Fibroblast of the conjunctiva (primary cell): ENCODE results near the gene FBLN1.
"Not testable (repeated sequence)": the region's sequence is repeated elsewhere in the genome, so short reads cannot be mapped to it uniquely, and the experiment has no call there.

ENCODE experiments used
- DNase-seq: peaks from one replicate; pipeline ENCODE4 v3.0.0-alpha.2; 2010; ENCODE audit warnings: low read depth

The FBLN1 gene, protein sequence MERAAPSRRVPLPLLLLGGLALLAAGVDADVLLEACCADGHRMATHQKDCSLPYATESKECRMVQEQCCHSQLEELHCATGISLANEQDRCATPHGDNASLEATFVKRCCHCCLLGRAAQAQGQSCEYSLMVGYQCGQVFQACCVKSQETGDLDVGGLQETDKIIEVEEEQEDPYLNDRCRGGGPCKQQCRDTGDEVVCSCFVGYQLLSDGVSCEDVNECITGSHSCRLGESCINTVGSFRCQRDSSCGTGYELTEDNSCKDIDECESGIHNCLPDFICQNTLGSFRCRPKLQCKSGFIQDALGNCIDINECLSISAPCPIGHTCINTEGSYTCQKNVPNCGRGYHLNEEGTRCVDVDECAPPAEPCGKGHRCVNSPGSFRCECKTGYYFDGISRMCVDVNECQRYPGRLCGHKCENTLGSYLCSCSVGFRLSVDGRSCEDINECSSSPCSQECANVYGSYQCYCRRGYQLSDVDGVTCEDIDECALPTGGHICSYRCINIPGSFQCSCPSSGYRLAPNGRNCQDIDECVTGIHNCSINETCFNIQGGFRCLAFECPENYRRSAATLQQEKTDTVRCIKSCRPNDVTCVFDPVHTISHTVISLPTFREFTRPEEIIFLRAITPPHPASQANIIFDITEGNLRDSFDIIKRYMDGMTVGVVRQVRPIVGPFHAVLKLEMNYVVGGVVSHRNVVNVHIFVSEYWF

GRCh38 chr22:45502215-45503049 lies at the start of gene FBLN1:
TSS of gene FBLN1 (plus strand) at chr22:45502883. CDS start at chr22:45502986, 103 bp downstream.
- DNase-seq: no peak

DNA sequence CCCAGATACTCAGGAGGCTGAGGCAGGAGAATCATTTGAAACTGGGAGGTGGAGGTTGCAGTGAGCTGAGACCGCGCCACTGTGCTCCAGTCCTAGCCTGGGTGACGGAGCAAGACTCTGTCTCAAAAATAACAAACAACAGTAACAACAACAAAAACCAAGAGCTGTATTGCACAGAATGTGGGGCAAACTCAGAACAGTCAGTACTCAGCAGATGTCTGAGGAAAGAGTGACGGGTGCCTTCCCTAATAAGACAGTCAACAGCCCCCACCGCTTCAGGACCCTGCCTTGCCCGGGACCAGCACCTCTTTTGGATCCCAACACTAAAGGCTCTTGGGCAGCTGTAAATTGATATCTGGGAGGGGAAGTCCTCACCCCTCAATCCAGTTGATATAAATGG lies 48.9 kb upstream of the FBLN1 start:
- no peak for DNase-seq

GRCh38 chr22:45454275-45454674 lies 48.4 kb upstream of the FBLN1 start:
- DNase-seq: peak; percentile 91

DNA sequence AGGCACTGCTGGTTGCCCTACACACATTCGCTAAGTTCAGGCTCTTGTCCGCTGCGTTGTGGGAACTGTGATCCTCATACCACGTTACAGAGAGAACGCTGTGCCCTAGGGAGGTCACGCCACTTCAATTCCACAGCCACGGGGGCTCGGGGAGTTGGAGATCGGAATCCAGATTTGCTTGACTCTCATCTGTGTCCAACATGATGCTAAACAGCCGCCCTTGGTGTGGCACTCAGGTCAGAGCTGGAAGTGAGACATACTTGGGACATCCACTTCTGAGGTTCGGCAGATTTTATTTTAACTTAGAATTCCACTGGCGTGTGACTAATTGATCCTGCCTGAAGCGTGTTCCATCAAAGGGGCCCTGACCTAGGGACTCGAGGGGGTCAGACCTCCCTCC lies 47.5 kb upstream of the FBLN1 start:
- no peak for DNase-seq

GRCh38 chr22:45455621-45456020 lies 47.1 kb upstream of the FBLN1 start:
- DNase-seq: no peak

GRCh38 chr22:45456811-45457210 lies 45.9 kb upstream of the FBLN1 start:
- no peak for DNase-seq

DNA sequence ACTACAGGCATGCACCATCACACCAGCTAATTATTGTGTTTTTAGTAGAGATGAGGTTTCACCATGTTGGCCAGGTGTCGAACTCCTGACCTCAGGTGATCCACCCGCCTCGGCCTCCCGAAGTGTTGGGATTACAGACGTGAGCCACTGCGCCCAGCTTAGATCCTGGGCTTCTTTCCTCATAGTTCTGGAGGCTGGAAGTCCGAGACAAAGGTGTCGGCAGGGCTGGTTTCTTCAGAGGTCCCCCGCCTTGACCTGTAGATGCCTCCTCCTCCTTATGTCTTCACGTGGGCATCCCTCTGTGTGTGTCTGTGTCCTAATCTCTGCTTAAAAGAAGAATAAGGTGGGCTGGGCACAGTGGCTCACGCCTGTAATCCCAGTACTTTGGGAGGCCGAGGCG lies 44.2 kb upstream of the FBLN1 start:
- no peak for DNase-seq

DNA sequence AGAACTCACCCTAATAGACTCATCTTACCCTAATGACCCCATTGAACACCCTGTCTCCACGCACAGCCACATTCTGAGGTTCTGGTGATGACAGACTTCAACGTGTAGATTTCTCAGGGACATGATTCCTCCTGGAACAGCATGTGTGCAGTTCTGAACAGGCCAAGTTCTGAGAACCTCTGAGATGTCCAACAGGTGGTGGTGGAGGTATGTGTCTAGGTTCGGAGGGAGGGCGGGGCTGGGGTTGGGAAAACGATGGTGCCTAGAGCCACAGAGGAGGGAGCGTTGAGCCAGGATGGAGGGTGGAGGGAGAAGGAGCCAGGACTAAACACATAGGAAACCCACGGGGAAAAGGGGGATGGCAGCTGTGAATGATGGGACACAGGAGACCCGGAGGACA lies 43.4 kb upstream of the FBLN1 start:
- no peak for DNase-seq

GRCh38 chr22:45460288-45461109 lies 42.2 kb upstream of the FBLN1 start:
- peak; percentile 92 for DNase-seq

DNA sequence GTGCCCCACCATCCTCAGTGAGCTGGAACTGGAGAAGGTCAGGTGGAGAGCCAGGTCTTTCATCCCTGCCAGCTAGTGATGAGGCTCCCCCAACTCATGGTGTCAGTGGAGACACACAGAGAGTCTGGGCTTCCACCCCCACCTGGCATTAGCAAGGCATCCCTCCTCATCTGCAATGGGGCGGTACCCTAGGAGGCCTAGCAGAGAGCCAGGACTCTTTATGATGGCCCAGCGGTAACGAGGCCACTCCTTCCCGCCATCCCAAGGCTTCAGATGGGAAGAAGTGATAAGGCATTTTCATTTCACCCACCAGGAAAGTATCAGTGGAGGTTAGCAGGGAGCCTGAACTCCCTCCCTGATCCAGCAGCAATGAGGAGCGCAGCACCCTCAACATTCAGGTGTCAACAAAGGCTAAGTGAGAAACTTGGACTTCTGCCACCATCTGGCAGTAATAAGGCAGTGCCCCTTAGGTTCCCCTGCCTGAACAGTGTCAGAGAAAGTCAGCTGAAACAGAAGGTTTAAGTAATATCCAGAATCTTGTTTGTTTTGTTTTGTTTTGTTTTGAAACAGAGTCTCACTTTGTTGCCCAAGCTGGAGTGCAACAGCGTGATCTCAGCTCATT lies 40.5 kb upstream of the FBLN1 start:
- DNase-seq: no peak

- DNase-seq: not testable (repeated sequence)
These were observed 39.0 kb upstream of the FBLN1 start for GRCh38 chr22:45463691-45464090.

GRCh38 chr22:45465633-45466032 lies 37.0 kb upstream of the FBLN1 start:
- DNase-seq: no peak

DNA sequence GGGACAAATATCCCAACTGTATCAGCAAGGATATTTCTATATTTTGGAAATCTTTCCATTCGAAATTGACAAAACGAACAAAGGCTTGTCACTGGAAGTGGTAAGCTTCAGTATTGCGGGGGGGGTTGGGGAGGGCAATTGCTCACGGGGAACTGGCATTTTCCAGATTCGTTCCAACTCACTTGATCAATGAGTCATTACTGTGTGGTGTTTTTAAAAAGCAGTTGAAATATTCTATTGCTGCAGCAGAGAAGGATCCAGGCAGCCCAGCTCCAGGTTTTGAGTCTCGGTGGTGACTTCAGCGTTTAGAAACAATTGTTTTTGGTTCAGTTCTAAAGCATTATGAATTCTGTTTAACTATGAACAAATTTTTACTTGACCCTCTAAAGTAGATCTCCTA lies 33.8 kb upstream of the FBLN1 start:
- peak; percentile 59 for DNase-seq

- peak; percentile 85 for DNase-seq
These were observed 33.2 kb upstream of the FBLN1 start for GRCh38 chr22:45469281-45470073.

DNA sequence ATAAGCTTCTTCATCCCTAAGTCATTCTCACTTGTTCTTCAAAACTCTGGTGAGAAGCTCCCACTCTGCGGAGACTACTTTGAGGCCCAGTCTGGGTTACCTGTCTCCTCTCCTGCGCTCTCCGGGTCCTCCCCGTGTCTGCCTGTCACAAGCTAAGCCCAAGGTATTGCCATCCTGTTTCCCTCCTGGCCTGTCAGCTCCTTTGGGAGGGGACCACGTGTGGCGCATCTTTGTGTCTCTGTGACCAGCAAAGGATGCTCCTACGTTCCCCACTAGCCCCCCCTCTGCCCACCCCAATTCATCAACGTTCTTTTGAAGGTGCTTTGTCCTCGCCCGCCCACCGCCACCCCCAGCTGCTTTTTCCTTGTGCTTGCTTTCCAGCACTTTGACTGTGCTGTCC lies 31.8 kb upstream of the FBLN1 start:
- no peak for DNase-seq

DNA sequence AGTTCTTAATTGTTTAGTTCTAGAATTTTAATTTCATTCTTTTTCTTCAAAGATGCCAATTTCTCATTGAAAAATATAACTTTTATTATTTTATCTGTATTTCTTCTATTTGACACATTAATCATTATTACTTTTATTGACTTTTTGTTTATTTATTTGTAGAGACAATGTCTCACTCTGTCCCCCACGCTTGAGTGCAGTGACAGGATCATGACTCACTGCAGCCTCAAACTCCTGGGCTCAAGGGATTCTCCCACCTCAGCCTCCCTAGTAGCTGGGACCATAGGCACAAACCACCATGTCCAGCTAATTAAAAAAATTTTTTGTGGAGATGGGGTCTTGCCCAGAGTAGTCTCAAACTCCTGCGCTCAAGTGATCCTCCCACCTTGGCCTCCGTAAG lies 30.3 kb upstream of the FBLN1 start:
- no peak for DNase-seq

DNA sequence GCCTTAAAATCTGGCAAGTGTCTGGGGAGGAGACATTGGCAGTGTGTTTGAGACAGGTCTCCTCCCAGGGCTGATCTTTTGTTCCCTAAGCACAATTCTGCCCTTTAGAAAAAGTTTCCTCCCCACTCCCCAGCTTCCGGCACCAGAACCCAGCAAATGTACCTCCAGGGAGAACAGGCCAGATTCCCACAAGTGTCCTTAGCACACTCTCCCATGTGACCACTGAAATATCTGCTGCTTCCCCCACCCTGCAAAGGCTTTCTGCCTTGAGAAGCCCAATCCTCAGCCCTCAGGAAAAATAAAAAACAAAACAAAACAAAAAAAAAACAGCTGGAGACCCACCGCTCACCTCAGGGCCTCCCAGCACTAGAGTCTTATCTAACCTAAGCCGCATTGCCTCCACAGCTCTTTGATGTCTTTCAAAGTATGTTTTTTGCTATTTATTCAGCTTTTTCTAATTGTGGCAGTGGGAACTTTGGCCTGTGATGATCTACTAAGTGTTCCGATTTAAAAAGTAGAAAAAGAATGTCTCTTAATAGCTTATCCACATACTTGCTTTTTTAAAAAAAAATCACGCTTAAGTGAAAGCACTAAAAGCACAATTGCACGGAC lies 29.0 kb upstream of the FBLN1 start:
- DNase-seq: peak; percentile 34

DNA sequence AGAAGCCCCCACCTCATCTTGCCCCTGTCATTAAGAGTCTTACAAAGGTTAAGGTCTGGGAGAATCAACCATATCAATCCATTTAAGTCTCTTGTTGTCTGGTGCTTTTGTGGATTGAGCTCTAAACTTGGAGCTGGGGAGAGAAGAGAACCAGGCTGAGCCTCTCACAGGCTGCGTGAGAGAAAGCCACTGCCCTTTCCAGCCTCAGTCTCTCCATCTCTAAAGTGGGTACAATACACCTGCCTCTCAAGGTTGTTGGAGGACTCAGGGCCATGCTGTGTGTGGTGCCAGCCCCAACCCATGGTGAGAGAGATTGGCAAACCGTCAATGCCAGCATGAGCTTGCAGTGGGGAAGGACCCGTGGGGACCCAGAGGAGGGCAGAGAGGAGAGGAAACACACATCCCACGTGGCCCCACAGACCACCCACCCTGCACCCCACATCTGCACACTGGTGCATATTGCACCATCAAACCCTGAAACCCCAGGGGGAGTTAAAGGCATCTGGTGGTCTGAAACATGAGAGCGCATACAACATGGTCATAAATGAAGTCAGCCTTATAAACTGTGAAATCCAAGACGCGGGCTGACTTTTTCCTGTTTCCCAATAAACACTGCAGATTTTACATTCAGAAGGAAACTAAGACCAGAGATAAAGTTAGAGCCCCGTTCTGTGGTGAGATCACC lies 27.5 kb upstream of the FBLN1 start:
- peak; percentile 77 for DNase-seq

- no peak for DNase-seq
These were observed 26.7 kb upstream of the FBLN1 start for GRCh38 chr22:45475851-45476514.
